ENCODE results near the gene SRPX.

SRPX gene

DNA sequence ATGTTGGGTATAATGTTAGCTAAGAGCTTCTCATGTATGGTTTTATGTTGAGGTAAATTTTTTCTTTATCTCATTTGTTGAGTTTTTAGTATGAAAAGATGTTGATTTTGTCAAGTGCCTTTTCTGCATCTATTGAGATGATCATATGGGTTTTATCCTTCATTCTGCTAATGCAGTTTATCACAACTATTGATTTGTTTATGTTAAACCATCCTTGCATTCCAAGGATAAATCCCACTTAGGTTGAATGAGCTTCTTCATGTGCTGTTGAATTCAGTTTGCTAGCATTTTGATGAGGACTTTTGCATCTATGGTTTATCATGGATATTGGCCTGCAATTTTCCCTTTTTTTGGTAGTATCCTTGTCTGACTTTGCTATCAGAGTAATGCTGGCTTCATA lies 121.0 kb downstream of the SRPX start:
- TF ChIP-seq, protein P1, sequence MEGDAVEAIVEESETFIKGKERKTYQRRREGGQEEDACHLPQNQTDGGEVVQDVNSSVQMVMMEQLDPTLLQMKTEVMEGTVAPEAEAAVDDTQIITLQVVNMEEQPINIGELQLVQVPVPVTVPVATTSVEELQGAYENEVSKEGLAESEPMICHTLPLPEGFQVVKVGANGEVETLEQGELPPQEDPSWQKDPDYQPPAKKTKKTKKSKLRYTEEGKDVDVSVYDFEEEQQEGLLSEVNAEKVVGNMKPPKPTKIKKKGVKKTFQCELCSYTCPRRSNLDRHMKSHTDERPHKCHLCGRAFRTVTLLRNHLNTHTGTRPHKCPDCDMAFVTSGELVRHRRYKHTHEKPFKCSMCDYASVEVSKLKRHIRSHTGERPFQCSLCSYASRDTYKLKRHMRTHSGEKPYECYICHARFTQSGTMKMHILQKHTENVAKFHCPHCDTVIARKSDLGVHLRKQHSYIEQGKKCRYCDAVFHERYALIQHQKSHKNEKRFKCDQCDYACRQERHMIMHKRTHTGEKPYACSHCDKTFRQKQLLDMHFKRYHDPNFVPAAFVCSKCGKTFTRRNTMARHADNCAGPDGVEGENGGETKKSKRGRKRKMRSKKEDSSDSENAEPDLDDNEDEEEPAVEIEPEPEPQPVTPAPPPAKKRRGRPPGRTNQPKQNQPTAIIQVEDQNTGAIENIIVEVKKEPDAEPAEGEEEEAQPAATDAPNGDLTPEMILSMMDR (conservative IDR thresholded peaks at IDR 0.05; ENCODE audit: low read depth, low read length), result no peak
- no peak for DNase-seq (ENCODE audit: low read depth)
- H3K4me3 ChIP-seq (ENCODE audit: low read depth, low read length), result no peak overlapping the region
